GM12874 (cell line): ENCODE results near the gene MYLK.

ENCODE experiments used
- TF ChIP-seq, protein P1 (sequence below): IDR thresholded peaks from 2 replicates; pipeline ENCODE4 v1.5.1; 2011; ENCODE audit warnings: low read depth, mild to moderate bottlenecking, control low read depth, low read length, moderate library complexity; ENCODE audit not compliant: insufficient read depth

Gene MYLK

GRCh38 chr3:123871946-123872345 is 12.2 kb downstream of the MYLK start:
- TF ChIP-seq, protein P1, sequence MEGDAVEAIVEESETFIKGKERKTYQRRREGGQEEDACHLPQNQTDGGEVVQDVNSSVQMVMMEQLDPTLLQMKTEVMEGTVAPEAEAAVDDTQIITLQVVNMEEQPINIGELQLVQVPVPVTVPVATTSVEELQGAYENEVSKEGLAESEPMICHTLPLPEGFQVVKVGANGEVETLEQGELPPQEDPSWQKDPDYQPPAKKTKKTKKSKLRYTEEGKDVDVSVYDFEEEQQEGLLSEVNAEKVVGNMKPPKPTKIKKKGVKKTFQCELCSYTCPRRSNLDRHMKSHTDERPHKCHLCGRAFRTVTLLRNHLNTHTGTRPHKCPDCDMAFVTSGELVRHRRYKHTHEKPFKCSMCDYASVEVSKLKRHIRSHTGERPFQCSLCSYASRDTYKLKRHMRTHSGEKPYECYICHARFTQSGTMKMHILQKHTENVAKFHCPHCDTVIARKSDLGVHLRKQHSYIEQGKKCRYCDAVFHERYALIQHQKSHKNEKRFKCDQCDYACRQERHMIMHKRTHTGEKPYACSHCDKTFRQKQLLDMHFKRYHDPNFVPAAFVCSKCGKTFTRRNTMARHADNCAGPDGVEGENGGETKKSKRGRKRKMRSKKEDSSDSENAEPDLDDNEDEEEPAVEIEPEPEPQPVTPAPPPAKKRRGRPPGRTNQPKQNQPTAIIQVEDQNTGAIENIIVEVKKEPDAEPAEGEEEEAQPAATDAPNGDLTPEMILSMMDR = no peak

GRCh38 chr3:123870033-123870432 is 14.1 kb downstream of the MYLK start:
- TF ChIP-seq, protein P1 = no peak

GRCh38 chr3:123869165-123869564 is 15.0 kb downstream of the MYLK start:
- TF ChIP-seq, protein P1 = no peak

GRCh38 chr3:123864706-123865105 is 19.4 kb downstream of the MYLK start:
- TF ChIP-seq, protein P1 = no peak

DNA sequence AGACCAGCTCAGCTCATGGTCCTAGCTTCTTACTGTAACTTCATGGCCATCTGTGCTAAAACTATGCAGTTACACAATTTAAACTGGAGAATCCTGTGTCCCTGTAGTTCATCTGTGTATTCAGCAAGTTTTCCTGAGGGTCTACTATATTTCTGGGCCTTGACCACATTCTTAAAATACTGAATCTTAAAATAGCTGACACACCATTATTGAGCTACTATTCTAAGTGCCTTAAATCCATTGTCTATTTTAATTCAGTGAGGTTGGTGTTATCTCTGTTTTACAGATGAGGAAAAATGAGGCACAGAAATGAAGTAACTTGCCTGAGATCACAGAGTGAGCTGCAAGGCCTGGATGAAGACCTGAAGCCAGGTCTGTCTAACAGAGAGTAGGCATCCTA is 22.0 kb downstream of the MYLK start:
- TF ChIP-seq, protein P1 = no peak

DNA sequence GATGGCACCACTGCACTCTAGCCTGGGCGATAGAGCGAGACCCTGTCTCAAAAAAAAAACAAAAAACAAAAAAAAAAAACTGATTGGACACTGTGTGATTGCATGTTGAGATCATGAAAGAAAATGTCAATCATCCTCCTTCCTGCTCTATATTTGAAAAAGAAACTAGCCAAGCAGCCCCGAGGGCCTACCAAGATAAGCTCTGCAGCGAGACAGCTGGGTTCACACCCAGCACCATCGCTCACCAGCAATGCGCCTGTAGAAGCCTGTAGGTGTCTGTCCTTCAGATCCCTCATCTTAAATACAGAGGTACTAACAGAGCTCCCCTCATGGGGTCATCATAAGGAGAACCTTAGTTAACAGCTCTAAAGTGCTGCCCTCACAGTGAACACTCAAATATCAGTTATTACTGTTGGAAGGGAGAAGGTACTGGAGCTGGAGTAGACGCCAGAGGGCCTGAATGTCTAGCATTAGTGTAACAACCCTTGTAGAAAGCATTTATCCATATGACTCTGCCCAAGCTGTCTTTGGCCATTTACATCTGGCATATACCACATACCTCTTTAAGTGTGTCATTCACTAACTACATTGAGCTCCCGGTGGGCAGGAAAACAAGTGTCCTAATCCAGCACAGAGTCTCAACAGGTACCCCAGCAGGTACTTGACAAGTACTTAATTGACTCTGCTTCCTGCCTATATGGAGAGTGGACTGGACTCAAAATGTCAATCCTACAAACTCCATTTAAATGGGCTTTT is 22.9 kb downstream of the MYLK start:
- TF ChIP-seq, protein P1 = no peak

GRCh38 chr3:123859177-123859576 is 25.0 kb downstream of the MYLK start:
- TF ChIP-seq, protein P1 = no peak

DNA sequence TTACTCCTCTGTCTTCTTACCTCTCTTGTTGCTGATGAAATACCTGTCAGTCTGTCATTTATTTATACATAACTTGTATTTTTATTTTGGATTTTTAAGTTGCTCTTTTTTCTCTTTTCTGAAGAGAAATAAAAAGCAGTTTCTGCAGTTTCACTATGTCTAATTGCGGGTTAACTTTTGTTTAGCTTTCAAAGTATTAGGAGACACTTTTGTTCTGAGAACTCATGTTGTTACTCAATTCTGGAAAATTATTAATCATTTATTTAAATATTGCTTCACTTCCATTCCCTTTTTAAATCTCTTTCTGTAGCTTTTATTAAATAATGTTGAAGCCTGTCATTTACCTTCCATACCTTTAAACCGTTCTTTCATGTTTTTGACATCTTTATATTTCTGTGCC is 29.2 kb downstream of the MYLK start:
- TF ChIP-seq, protein P1 = no peak
